T-cell (primary cell): ENCODE measurements around the gene GPR55. TPM values are rescaled to one million over a fixed set of nuclear protein-coding genes. Genes with fewer than 3 reads are reported as not detected.

ENCODE experiments used
- ATAC-seq, 4 experiments: fragments of 200-7000 bp in 3 of 4; fragments of 150-1000 bp in 1 of 4; cut with Tn5 transposase; replicated peaks in 1 of 4; 1 replicate in 3 of 4; 2 replicates in 1 of 4; pipeline ENCODE4 v1.10.0; 2021; ENCODE audit warnings: moderate library complexity in 3 of 4, mild to moderate bottlenecking in 2 of 4, moderate number of reproducible peaks in 1 of 4
- CTCF ChIA-PET, 2 donors: fragments of 300-600 bp; sonication (Branson Sonifier 250); formaldehyde crosslinking; loops; one replicate each; lab custom pipeline; 2022; ENCODE audit warnings: antibody characterized with exemption in 2 of 2; lab: Charles Lee
- POLR2A ChIA-PET, 2 donors: fragments of 300-600 bp; sonication (Branson Sonifier 250); formaldehyde crosslinking; loops; one replicate each; lab custom pipeline; 2022; ENCODE audit warnings: antibody characterized with exemption in 2 of 2; lab: Charles Lee
- DNase-seq, 35 experiments: peaks; one replicate each; pipeline versions ENCODE4 v3.0.0 to v3.0.0-alpha.2; 2013 to 2023
- H3K27ac ChIP-seq: one replicate; pipeline ENCODE4 v1.5.1; 2013; ENCODE audit warnings: low read length
- H3K27me3 ChIP-seq, 2 experiments: replicated peaks in 1 of 2; 1 replicate in 1 of 2; 2 replicates in 1 of 2; pipeline versions ENCODE4 v1.6.1 to v1.7.0; 2013; ENCODE audit warnings: low read length in 1 of 2, mixed read lengths in 1 of 2; ENCODE audit not compliant: control insufficient read depth in 2 of 2, insufficient read depth in 2 of 2; ENCODE audit errors: extremely low read depth in 1 of 2
- H3K36me3 ChIP-seq, 2 donors: 1 replicate in 1 of 2; 2 replicates in 1 of 2; pipeline versions ENCODE4 v1.6.1 to v1.7.0; 2013; ENCODE audit warnings: low read length in 1 of 2; ENCODE audit not compliant: control insufficient read depth in 2 of 2, insufficient read depth in 1 of 2; ENCODE audit errors: extremely low read depth in 1 of 2
- H3K4me1 ChIP-seq, 2 experiments: 1 replicate in 1 of 2; 2 replicates in 1 of 2; pipeline versions ENCODE4 v1.6.1 to v1.7.0; 2013; ENCODE audit warnings: low read length in 2 of 2, mixed read lengths in 1 of 2; ENCODE audit not compliant: insufficient read depth in 2 of 2, control insufficient read depth in 1 of 2; ENCODE audit errors: extremely low read depth in 1 of 2
- H3K4me3 ChIP-seq, 2 donors: 1 replicate in 1 of 2; 2 replicates in 1 of 2; pipeline versions ENCODE4 v1.5.1 to v1.7.0; 2013; ENCODE audit warnings: mild to moderate bottlenecking in 2 of 2, low read length in 1 of 2, moderate library complexity in 1 of 2; ENCODE audit not compliant: control insufficient read depth in 1 of 2; ENCODE audit errors: extremely low read depth in 1 of 2
- H3K9me3 ChIP-seq: 2 replicates; pipeline ENCODE4 v1.7.0; 2013
- H3K27ac Mint-ChIP-seq, 2 donors: one replicate each; pipeline ENCODE4 v1.8.0; 2020 to 2021; ENCODE audit warnings: mild to moderate bottlenecking in 2 of 2, mixed read lengths in 2 of 2
- H3K27me3 Mint-ChIP-seq, 2 donors: one replicate each; pipeline ENCODE4 v1.8.0; 2021 to 2022; ENCODE audit warnings: mixed read lengths in 2 of 2
- H3K36me3 Mint-ChIP-seq: one replicate; pipeline ENCODE4 v1.8.0; 2021; ENCODE audit warnings: mixed read lengths
- H3K4me1 Mint-ChIP-seq, 3 donors: one replicate each; pipeline ENCODE4 v1.8.0; 2020 to 2022; ENCODE audit warnings: mixed read lengths in 3 of 3, mild to moderate bottlenecking in 1 of 3
- H3K4me3 Mint-ChIP-seq, 3 donors: one replicate each; pipeline ENCODE4 v1.8.0; 2020 to 2022; ENCODE audit warnings: mild to moderate bottlenecking in 3 of 3, mixed read lengths in 3 of 3, moderate library complexity in 3 of 3
- H3K9me3 Mint-ChIP-seq, 3 donors: one replicate each; pipeline ENCODE4 v1.8.0; 2020 to 2022; ENCODE audit warnings: mixed read lengths in 3 of 3
- WGBS: methylation state at CpG from one replicate; pipeline ENCODE4 v1.1.5; 2013; ENCODE audit warnings: missing lambda C conversion rate; ENCODE audit not compliant: insufficient coverage; 5-methylcytosine and 5-hydroxymethylcytosine counted together
- total RNA-seq, 35 experiments: library from RNA in 6 of 35; stranded (reverse) in 6 of 35; fragments of 120-200 nt in 1 of 35; gene quantifications; one replicate each; pipeline versions ENCODE4 v1.2.1 to v1.2.4 and lab custom pipeline; 2013 to 2026

The GPR55 gene
- total RNA-seq, 5 donors from 2014 or later (not counting 1 experiment from before 2014, with no cell fraction given), result 2.7 to 15.5 (median 7.8) TPM

DNA sequence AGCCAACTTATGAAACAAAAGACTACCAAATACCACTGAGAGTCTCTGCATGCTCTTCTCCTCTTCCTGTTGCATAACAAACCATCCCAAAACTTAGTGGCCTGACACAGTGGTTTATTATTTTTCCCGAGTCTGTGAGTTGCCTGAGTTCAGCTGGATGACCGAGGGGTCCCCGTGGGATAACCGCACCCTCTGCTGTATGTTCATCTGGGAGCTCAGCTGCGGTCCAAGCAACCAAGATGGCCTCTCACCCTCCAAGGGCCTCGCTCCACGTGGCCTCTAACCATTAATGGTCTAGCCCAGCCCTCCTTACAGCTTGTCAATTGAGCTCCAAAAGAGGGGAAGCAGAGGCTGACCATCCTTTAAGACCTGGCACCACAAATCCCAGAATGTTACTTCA, 43.2 kb downstream of the GPR55 start:
- peaks cover 6% of the 10 kb centered on the region for H3K36me3 Mint-ChIP-seq
- Histone ChIP-seq H3K4me3 (no peak overlapping the region), H3K36me3 (peaks cover 5 to 7% of the 10 kb centered on the region in 2 donors), H3K27ac (no peak overlapping the region), H3K9me3 (no peaks in the 10 kb centered on the region), H3K4me1 (peaks cover 0 to 26% of the 10 kb centered on the region in 2 experiments), H3K27me3 (peaks cover 0 to 15% of the 10 kb centered on the region in 2 experiments)
- no peak for ATAC-seq
- peaks cover 0 to 2% of the 10 kb centered on the region in 2 donors for H3K27me3 Mint-ChIP-seq
- H3K9me3 Mint-ChIP-seq, result no peaks in the 10 kb centered on the region
- peaks cover 15 to 36% (median 23%) of the 10 kb centered on the region in 3 donors for H3K4me1 Mint-ChIP-seq
- CTCF ChIA-PET, result no interaction called here
- no peak overlapping the region for H3K27ac Mint-ChIP-seq
- POLR2A ChIA-PET, result no interaction called here
- WGBS, result 92% methylated on average over 7 of the region's 7 CpGs
- DNase-seq, result no peak
- no peak overlapping the region for H3K4me3 Mint-ChIP-seq

DNA sequence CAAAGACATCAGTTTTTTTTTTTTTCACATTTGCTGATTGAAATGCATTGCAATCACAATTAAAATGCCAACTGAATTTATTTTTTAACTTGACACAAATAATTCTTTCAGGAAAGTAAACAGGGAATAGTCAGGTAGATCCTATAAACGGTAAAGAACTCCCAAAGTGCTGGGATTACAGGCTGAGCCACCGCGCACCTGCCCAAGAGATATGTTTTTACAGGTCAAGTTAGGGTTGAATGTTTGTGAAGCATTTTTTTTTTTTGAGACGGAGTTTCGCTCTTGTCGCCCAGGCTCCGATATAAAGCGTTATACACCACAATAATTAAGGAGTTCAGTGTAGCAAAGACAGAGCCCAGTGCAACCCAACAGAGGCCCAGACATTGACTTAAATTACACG, 45.2 kb downstream of the GPR55 start:
- POLR2A ChIA-PET, result no interaction called here

DNA sequence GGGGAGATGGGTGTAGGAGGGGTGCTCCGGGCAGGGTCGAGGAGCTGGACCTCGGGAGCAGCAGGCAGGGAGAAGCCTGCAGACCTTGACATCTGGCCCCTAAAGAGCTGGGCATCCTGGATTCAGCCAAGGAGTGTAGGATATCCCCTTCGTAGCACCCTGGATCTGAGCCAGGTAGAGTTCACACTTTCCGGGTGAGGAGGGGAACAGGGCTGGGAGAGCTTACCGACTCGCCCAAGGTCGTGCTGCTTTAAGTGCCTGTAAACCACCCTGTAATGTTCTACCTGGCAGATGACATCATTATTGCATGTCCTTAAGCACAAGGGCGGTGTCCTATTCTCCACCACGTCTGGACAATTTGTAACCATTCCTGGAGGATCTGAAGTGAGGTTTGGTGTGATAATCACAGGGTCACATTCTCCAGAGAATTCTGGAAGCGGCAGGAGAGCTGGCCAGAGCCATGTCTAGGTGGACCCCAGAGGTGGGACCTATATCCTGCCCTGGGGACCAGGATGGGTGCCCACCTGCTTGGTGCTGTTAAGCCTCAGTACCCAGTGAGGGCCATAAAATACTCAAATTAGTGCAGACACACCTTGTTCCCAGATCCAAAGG, 45.7 kb downstream of the GPR55 start:
- H3K27ac ChIP-seq, result no peak overlapping the region
- peaks cover 0 to 13% of the 10 kb centered on the region in 2 experiments for H3K27me3 ChIP-seq
- ATAC-seq (no peak), DNase-seq (no peak)
- H3K9me3 ChIP-seq, result no peaks in the 10 kb centered on the region
- peaks cover 0 to 32% of the 10 kb centered on the region in 2 experiments for H3K4me1 ChIP-seq
- H3K4me1 Mint-ChIP-seq, result peaks cover 11 to 36% (median 28%) of the 10 kb centered on the region in 3 donors
- no peak overlapping the region for H3K4me3 ChIP-seq
- ChIA-PET POLR2A (no interaction called here), CTCF (interaction anchor here (0.8 to 1.4 kb wide), 2 partner anchors 12 to 27 kb away, joined by 3 to 4 read pairs; no protein-coding TSS in a partner anchor)
- peaks cover 6% of the 10 kb centered on the region for H3K36me3 Mint-ChIP-seq
- 95% methylated on average over 4 of the region's 11 CpGs for WGBS
- peak overlapping the region in 1 of 2 donors; percentile 7 for H3K27ac Mint-ChIP-seq
- no peaks in the 10 kb centered on the region for H3K9me3 Mint-ChIP-seq
- H3K36me3 ChIP-seq, result peaks cover 8 to 10% of the 10 kb centered on the region in 2 donors
- no peak overlapping the region for H3K4me3 Mint-ChIP-seq
- H3K27me3 Mint-ChIP-seq, result no peaks in the 10 kb centered on the region

More for the DNA sequence above, 45.2 kb downstream of the GPR55 start:
- peaks cover 0 to 8% of the 10 kb centered on the region in 2 experiments for H3K27me3 ChIP-seq
- H3K4me3 Mint-ChIP-seq, result no peak overlapping the region
- H3K36me3 Mint-ChIP-seq, result peaks cover 6% of the 10 kb centered on the region
- no peak for DNase-seq
- 95% methylated on average over 3 of the region's 9 CpGs for WGBS
- ATAC-seq, result no peak
- H3K9me3 Mint-ChIP-seq, result no peaks in the 10 kb centered on the region
- peaks cover 0 to 31% of the 10 kb centered on the region in 2 experiments for H3K4me1 ChIP-seq
- CTCF ChIA-PET, result interaction anchor here in 1 of 2 donors (0.8 kb wide), 1 partner anchor 13 kb away, joined by 3 read pairs; no protein-coding TSS in a partner anchor
- H3K9me3 ChIP-seq, result no peaks in the 10 kb centered on the region
- peaks cover 11 to 33% (median 28%) of the 10 kb centered on the region in 3 donors for H3K4me1 Mint-ChIP-seq
- H3K4me3 ChIP-seq, result no peak overlapping the region
- H3K27ac ChIP-seq, result no peak overlapping the region
- H3K27ac Mint-ChIP-seq, result no peak overlapping the region
- peaks cover 8 to 10% of the 10 kb centered on the region in 2 donors for H3K36me3 ChIP-seq
- H3K27me3 Mint-ChIP-seq, result no peaks in the 10 kb centered on the region

DNA sequence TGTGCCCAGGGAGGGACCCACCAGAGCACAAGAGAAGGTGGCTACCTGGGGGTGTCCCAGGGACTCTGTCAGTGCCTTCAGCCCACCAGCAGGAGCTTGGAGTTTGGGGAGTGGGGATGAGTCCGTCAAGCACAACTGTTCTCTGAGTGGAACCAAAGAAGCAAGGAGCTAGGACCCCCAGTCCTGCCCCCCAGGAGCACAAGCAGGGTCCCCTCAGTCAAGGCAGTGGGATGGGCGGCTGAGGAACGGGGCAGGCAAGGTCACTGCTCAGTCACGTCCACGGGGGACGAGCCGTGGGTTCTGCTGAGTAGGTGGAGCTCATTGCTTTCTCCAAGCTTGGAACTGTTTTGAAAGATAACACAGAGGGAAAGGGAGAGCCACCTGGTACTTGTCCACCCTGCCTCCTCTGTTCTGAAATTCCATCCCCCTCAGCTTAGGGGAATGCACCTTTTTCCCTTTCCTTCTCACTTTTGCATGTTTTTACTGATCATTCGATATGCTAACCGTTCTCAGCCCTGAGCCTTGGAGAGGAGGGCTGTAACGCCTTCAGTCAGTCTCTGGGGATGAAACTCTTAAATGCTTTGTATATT, 46.3 kb downstream of the GPR55 start:
- no peak overlapping the region for H3K4me3 Mint-ChIP-seq
- ChIA-PET POLR2A (no interaction called here), CTCF (interaction anchor here (0.5 to 1.4 kb wide), 2 partner anchors 26 to 132 kb away, joined by 3 to 4 read pairs; no protein-coding TSS in a partner anchor)
- peaks cover 11 to 39% (median 31%) of the 10 kb centered on the region in 3 donors for H3K4me1 Mint-ChIP-seq
- H3K27ac Mint-ChIP-seq, result peak overlapping the region; percentile 7 to 84
- H3K9me3 Mint-ChIP-seq, result no peaks in the 10 kb centered on the region
- Histone ChIP-seq H3K27me3 (peaks cover 0 to 13% of the 10 kb centered on the region in 2 experiments), H3K27ac (no peak overlapping the region), H3K36me3 (peaks cover 8 to 10% of the 10 kb centered on the region in 2 donors), H3K4me1 (peaks cover 0 to 39% of the 10 kb centered on the region in 2 experiments), H3K9me3 (no peaks in the 10 kb centered on the region), H3K4me3 (no peak overlapping the region)
- no peaks in the 10 kb centered on the region for H3K27me3 Mint-ChIP-seq
- peaks cover 6% of the 10 kb centered on the region for H3K36me3 Mint-ChIP-seq
- ATAC-seq (no peak), DNase-seq (no peak)
- 100% methylated on average over 1 of the region's 10 CpGs for WGBS

DNA sequence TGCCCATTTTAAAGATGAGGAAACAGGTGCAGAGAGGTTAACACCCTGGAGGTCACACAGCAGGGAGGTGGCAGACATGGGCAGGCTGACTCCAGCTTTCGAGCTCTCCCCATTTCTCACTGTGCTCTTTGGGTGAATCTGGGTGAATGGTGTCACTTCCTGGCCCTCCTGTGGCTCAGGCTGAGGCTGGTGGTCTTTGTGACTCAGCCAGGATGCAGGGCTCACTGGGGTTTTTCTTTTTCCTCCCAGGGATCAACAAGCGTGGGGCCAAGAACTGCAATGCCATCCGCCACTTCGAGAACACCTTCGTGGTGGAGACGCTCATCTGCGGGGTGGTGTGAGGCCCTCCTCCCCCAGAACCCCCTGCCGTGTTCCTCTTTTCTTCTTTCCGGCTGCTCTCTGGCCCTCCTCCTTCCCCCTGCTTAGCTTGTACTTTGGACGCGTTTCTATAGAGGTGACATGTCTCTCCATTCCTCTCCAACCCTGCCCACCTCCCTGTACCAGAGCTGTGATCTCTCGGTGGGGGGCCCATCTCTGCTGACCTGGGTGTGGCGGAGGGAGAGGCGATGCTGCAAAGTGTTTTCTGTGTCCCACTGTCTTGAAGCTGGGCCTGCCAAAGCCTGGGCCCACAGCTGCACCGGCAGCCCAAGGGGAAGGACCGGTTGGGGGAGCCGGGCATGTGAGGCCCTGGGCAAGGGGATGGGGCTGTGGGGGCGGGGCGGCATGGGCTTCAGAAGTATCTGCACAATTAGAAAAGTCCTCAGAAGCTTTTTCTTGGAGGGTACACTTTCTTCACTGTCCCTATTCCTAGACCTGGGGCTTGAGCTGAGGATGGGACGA, 47.1 kb downstream of the GPR55 start:
- ChIA-PET POLR2A (no interaction called here), CTCF (interaction anchor here in 1 of 2 donors (1.4 kb wide), 2 partner anchors 11 to 25 kb away, joined by 4 to 6 read pairs; no protein-coding TSS in a partner anchor)
- Histone ChIP-seq H3K27me3 (peaks cover 0 to 19% of the 10 kb centered on the region in 2 experiments), H3K27ac (peak overlapping the region; percentile 41), H3K36me3 (peaks cover 8 to 10% of the 10 kb centered on the region in 2 donors), H3K4me3 (no peak overlapping the region), H3K4me1 (peaks cover 0 to 45% of the 10 kb centered on the region in 2 experiments), H3K9me3 (no peaks in the 10 kb centered on the region)
- 50% methylated on average over 11 of the region's 20 CpGs for WGBS
- ATAC-seq (peak; percentile 82 to 88 (median 86)), DNase-seq (peak in 34 of 35 experiments; percentile 25 to 81 (median 54))
- H3K9me3 Mint-ChIP-seq, result no peaks in the 10 kb centered on the region
- H3K27me3 Mint-ChIP-seq, result no peaks in the 10 kb centered on the region
- H3K4me3 Mint-ChIP-seq, result peak overlapping the region; percentile 3 to 41 (median 40)
- H3K27ac Mint-ChIP-seq, result peak overlapping the region; percentile 73 to 84
- H3K36me3 Mint-ChIP-seq, result peaks cover 6% of the 10 kb centered on the region
- peaks cover 15 to 41% (median 31%) of the 10 kb centered on the region in 3 donors for H3K4me1 Mint-ChIP-seq
